Suprapubic skin (tissue), 4 donors: ENCODE measurements around the gene FAT4. TPM values are rescaled to one million over a fixed set of nuclear protein-coding genes. Genes with fewer than 3 reads are reported as not detected.

ENCODE experiments used
- DNase-seq, 2 donors: peaks; one replicate each; pipeline ENCODE4 v3.0.0-alpha.2; 2019; ENCODE audit warnings: low spot score in 2 of 2
- H3K27ac ChIP-seq: fragments of 200-600 bp; sonication (generic); one replicate; pipeline ENCODE4 v1.5.1; 2019
- H3K27me3 ChIP-seq: fragments of 200-600 bp; sonication (generic); one replicate; pipeline ENCODE4 v1.5.1; 2019
- H3K36me3 ChIP-seq: fragments of 200-600 bp; sonication (generic); one replicate; pipeline ENCODE4 v1.5.1; 2019
- H3K4me1 ChIP-seq: fragments of 200-600 bp; sonication (generic); one replicate; pipeline ENCODE4 v1.5.1; 2019
- H3K4me3 ChIP-seq: fragments of 200-600 bp; sonication (generic); one replicate; pipeline ENCODE4 v1.5.1; 2019; ENCODE audit warnings: mild to moderate bottlenecking
- H3K9me3 ChIP-seq: fragments of 200-600 bp; sonication (generic); one replicate; pipeline ENCODE4 v1.5.1; 2019
- CTCF ChIP-seq, 2 donors: fragments of 200-600 bp in 1 of 2; fragments of 450-650 bp in 1 of 2; sonication (generic) in 1 of 2; IDR thresholded peaks; one replicate each; pipeline ENCODE4 v1.5.1; 2016 to 2019; ENCODE audit warnings: antibody characterized with exemption in 2 of 2, mild to moderate bottlenecking in 1 of 2, moderate library complexity in 1 of 2
- EP300 ChIP-seq: sonication (generic); formaldehyde crosslinking; IDR thresholded peaks from one replicate; pipeline ENCODE4 v1.6.1; 2017; ENCODE audit warnings: antibody characterized with exemption
- POLR2A ChIP-seq, 2 donors: fragments of 450-650 bp; IDR thresholded peaks; one replicate each; pipeline ENCODE4 v1.6.1; 2017; ENCODE audit warnings: antibody characterized with exemption in 2 of 2, mild to moderate bottlenecking in 2 of 2, moderate library complexity in 2 of 2
- POLR2AphosphoS5 ChIP-seq, 3 donors: sonication (generic); formaldehyde crosslinking; IDR thresholded peaks; one replicate each; pipeline ENCODE4 v1.6.1; 2017; ENCODE audit warnings: antibody characterized with exemption in 3 of 3
- WGBS: methylation state at CpG from one replicate; pipeline ENCODE4 v1.1.5; 2018; 5-methylcytosine and 5-hydroxymethylcytosine counted together
- total RNA-seq, 4 donors: library from RNA; depleted of rRNA; stranded (reverse); fragments of >200 nt; gene quantifications; one replicate each; pipeline ENCODE4 v1.1.0, GENCODE V29; 2016

FAT4 gene
- total RNA-seq, 4 donors from 2014 or later = 2.2 to 5.4 (median 3.7) TPM

GRCh38 chr4:125355791-125356190, 41.0 kb downstream of the FAT4 start:
- no peak for DNase-seq
- Histone ChIP-seq H3K36me3 (no peaks in the 10 kb centered on the region), H3K9me3 (no peaks in the 10 kb centered on the region), H3K27me3 (no peaks in the 10 kb centered on the region), H3K4me1 (no peaks in the 10 kb centered on the region), H3K27ac (no peak overlapping the region), H3K4me3 (no peak overlapping the region)
- TF ChIP-seq POLR2A (IDR thresholded peaks at IDR 0.05) (no peak), POLR2AphosphoS5 (IDR thresholded peaks at IDR 0.05) (no peak), EP300 (no peak), CTCF (IDR thresholded peaks at IDR 0.05) (no peak)
- 98% methylated on average over 2 of the region's 2 CpGs for WGBS

- 67% methylated on average over 4 of the region's 4 CpGs for WGBS
- no peaks in the 10 kb centered on the region for H3K27me3 ChIP-seq
- no peak overlapping the region for H3K27ac ChIP-seq
- no peaks in the 10 kb centered on the region for H3K4me1 ChIP-seq
- TF ChIP-seq CTCF (IDR thresholded peaks at IDR 0.05) (no peak), EP300 (no peak), POLR2A (IDR thresholded peaks at IDR 0.05) (no peak), POLR2AphosphoS5 (IDR thresholded peaks at IDR 0.05) (no peak)
- no peaks in the 10 kb centered on the region for H3K36me3 ChIP-seq
- no peak overlapping the region for H3K4me3 ChIP-seq
- H3K9me3 ChIP-seq = no peaks in the 10 kb centered on the region
- DNase-seq = no peak
These were observed 42.9 kb downstream of the FAT4 start for GRCh38 chr4:125357675-125358074.

GRCh38 chr4:125358453-125358852, 43.7 kb downstream of the FAT4 start:
- H3K36me3 ChIP-seq = no peaks in the 10 kb centered on the region
- H3K9me3 ChIP-seq = no peaks in the 10 kb centered on the region
- 97% methylated on average over 6 of the region's 6 CpGs for WGBS
- no peak overlapping the region for H3K4me3 ChIP-seq
- no peaks in the 10 kb centered on the region for H3K27me3 ChIP-seq
- no peak for TF ChIP-seq POLR2A (IDR thresholded peaks at IDR 0.05)
- TF ChIP-seq EP300 = no peak
- no peak for TF ChIP-seq POLR2AphosphoS5 (IDR thresholded peaks at IDR 0.05)
- TF ChIP-seq CTCF (IDR thresholded peaks at IDR 0.05) = no peak
- no peaks in the 10 kb centered on the region for H3K4me1 ChIP-seq
- no peak overlapping the region for H3K27ac ChIP-seq
- no peak for DNase-seq

GRCh38 chr4:125359363-125359762, 44.6 kb downstream of the FAT4 start:
- no peaks in the 10 kb centered on the region for H3K36me3 ChIP-seq
- TF ChIP-seq POLR2A (IDR thresholded peaks at IDR 0.05) = no peak
- TF ChIP-seq EP300 = no peak
- TF ChIP-seq POLR2AphosphoS5 (IDR thresholded peaks at IDR 0.05) = no peak
- TF ChIP-seq CTCF (IDR thresholded peaks at IDR 0.05) = no peak
- WGBS = 86% methylated on average over 3 of the region's 3 CpGs
- H3K9me3 ChIP-seq = no peaks in the 10 kb centered on the region
- H3K27me3 ChIP-seq = no peaks in the 10 kb centered on the region
- no peaks in the 10 kb centered on the region for H3K4me1 ChIP-seq
- DNase-seq = no peak
- no peak overlapping the region for H3K4me3 ChIP-seq
- no peak overlapping the region for H3K27ac ChIP-seq

GRCh38 chr4:125359960-125360634, 45.3 kb downstream of the FAT4 start:
- Histone ChIP-seq H3K27me3 (no peaks in the 10 kb centered on the region), H3K27ac (no peak overlapping the region), H3K36me3 (no peaks in the 10 kb centered on the region), H3K4me3 (no peak overlapping the region), H3K9me3 (no peaks in the 10 kb centered on the region), H3K4me1 (no peaks in the 10 kb centered on the region)
- 54% methylated on average over 8 of the region's 8 CpGs for WGBS
- no peak for DNase-seq
- TF ChIP-seq EP300 (no peak), POLR2AphosphoS5 (IDR thresholded peaks at IDR 0.05) (no peak), POLR2A (IDR thresholded peaks at IDR 0.05) (no peak), CTCF (IDR thresholded peaks at IDR 0.05) (no peak)
